Activated CD8-positive, alpha-beta T cell treated with anti-CD3 and anti-CD28 coated beads for 36 hours (primary cell): ENCODE measurements around the gene ADARB2. TPM values are rescaled to one million over a fixed set of nuclear protein-coding genes. Genes with fewer than 3 reads are reported as not detected.
A peak's percentile ranks its signal among the peaks of the same experiment; 100 is the strongest.

Experiments used
- ATAC-seq: fragments of 200-7000 bp; cut with Tn5 transposase; one replicate; pipeline ENCODE4 v1.10.0; 2021; ENCODE audit warnings: mild to moderate bottlenecking, moderate library complexity
- CTCF ChIA-PET: fragments of 350-600 bp; sonication (Branson Sonifier 250); formaldehyde crosslinking; loops from one replicate; lab custom pipeline; 2021; ENCODE audit warnings: antibody characterized with exemption; lab: Charles Lee
- POLR2A ChIA-PET: fragments of 350-600 bp; sonication (Branson Sonifier 250); formaldehyde crosslinking; loops from one replicate; lab custom pipeline; 2021; ENCODE audit warnings: antibody characterized with exemption; lab: Charles Lee
- DNase-seq: peaks from one replicate; pipeline ENCODE4 v3.0.0-alpha.2; 2020
- H3K27ac Mint-ChIP-seq: one replicate; pipeline ENCODE4 v1.8.0; 2021; ENCODE audit warnings: mild to moderate bottlenecking, mixed read lengths
- H3K27me3 Mint-ChIP-seq: one replicate; pipeline ENCODE4 v1.8.0; 2021; ENCODE audit warnings: mixed read lengths
- H3K36me3 Mint-ChIP-seq: one replicate; pipeline ENCODE4 v1.8.0; 2021; ENCODE audit warnings: low read depth, mixed read lengths
- H3K4me1 Mint-ChIP-seq: one replicate; pipeline ENCODE4 v1.8.0; 2021; ENCODE audit warnings: low read depth, mixed read lengths
- H3K4me3 Mint-ChIP-seq: one replicate; pipeline ENCODE4 v1.8.0; 2021; ENCODE audit warnings: mild to moderate bottlenecking, moderate library complexity, mixed read lengths
- H3K9me3 Mint-ChIP-seq: one replicate; pipeline ENCODE4 v1.8.0; 2021; ENCODE audit warnings: mixed read lengths
- CTCF ChIP-seq: fragments of 200-600 bp; IDR thresholded peaks from one replicate; pipeline ENCODE4 v1.8.0; 2022; ENCODE audit warnings: antibody characterized with exemption, mild to moderate bottlenecking
- intact Hi-C: fragments of 100-400 bp; cut with micrococcal nuclease; formaldehyde crosslinking; loops from one replicate; pipeline ENCODE4 v1.10.0; 2022
- total RNA-seq, 2 experiments: library from RNA; stranded (reverse); gene quantifications; one replicate each; pipeline ENCODE4 v1.2.3, GENCODE V29; 2021

Gene ADARB2
- total RNA-seq, 2 experiments from 2014 or later: 1.3 to 1.6 TPM

- POLR2A ChIA-PET: no interaction called here
- Mint-ChIP-seq H3K9me3 (peaks cover 3% of the 10 kb centered on the region), H3K36me3 (no peaks in the 10 kb centered on the region), H3K4me3 (no peak overlapping the region), H3K27me3 (peaks cover 26% of the 10 kb centered on the region), H3K4me1 (peaks cover 10% of the 10 kb centered on the region), H3K27ac (no peak overlapping the region)
- TF ChIP-seq CTCF: no peak
- intact Hi-C loops: no loop called here
- DNase-seq (no peak), ATAC-seq (no peak)
- CTCF ChIA-PET: interaction anchor here (1.3 to 2.2 kb wide), 3 partner anchors 9 to 136 kb away, joined by 5 to 6 read pairs (median 5); no protein-coding TSS in a partner anchor
These were observed 492.8 kb downstream of the ADARB2 start for GRCh38 chr10:1244493-1244892.

- no peak for TF ChIP-seq CTCF
- ChIA-PET POLR2A (no interaction called here), CTCF (interaction anchor here (1.3 to 2.2 kb wide), 3 partner anchors 9 to 135 kb away, joined by 5 to 6 read pairs (median 5); no protein-coding TSS in a partner anchor)
- Mint-ChIP-seq H3K27ac (no peak overlapping the region), H3K4me3 (no peak overlapping the region), H3K9me3 (peaks cover 3% of the 10 kb centered on the region), H3K36me3 (no peaks in the 10 kb centered on the region), H3K4me1 (peaks cover 10% of the 10 kb centered on the region), H3K27me3 (peaks cover 22% of the 10 kb centered on the region)
- peak; percentile 11 for DNase-seq
- ATAC-seq: no peak
- intact Hi-C loops: no loop called here
These were observed 493.7 kb downstream of the ADARB2 start for GRCh38 chr10:1243486-1244234.

GRCh38 chr10:1242975-1243374, 494.4 kb downstream of the ADARB2 start:
- Mint-ChIP-seq H3K9me3 (peaks cover 3% of the 10 kb centered on the region), H3K4me3 (no peak overlapping the region), H3K4me1 (peaks cover 10% of the 10 kb centered on the region), H3K36me3 (no peaks in the 10 kb centered on the region), H3K27me3 (peaks cover 19% of the 10 kb centered on the region), H3K27ac (no peak overlapping the region)
- no peak for ATAC-seq
- POLR2A ChIA-PET: no interaction called here
- no peak for TF ChIP-seq CTCF
- CTCF ChIA-PET: interaction anchor here (2.2 kb wide), 1 partner anchor 133 kb away, joined by 6 read pairs; no protein-coding TSS in a partner anchor
- DNase-seq: no peak
- intact Hi-C loops: no loop called here

- Mint-ChIP-seq H3K4me1 (peaks cover 10% of the 10 kb centered on the region), H3K27me3 (peaks cover 11% of the 10 kb centered on the region), H3K36me3 (no peaks in the 10 kb centered on the region), H3K27ac (no peak overlapping the region), H3K4me3 (no peak overlapping the region), H3K9me3 (peaks cover 3% of the 10 kb centered on the region)
- TF ChIP-seq CTCF: no peak
- DNase-seq: no peak
- ChIA-PET CTCF (no interaction called here), POLR2A (no interaction called here)
- intact Hi-C loops: no loop called here
- ATAC-seq: no peak
These were observed 495.1 kb downstream of the ADARB2 start for GRCh38 chr10:1241973-1242935.
